Nucleus accumbens (tissue), 56 donors: ENCODE measurements around the gene SRGAP2B.
A peak's percentile ranks its signal among the peaks of the same experiment; 100 is the strongest.
"Not testable (repeated sequence)": the region's sequence is repeated elsewhere in the genome, so short reads cannot be mapped to it uniquely, and the experiment has no call there.

Experiments
- DNase-seq, 56 donors: peaks; one replicate each; lab custom pipeline; 2025; lab: John Stamatoyannopoulos, UW

Gene SRGAP2B

DNA sequence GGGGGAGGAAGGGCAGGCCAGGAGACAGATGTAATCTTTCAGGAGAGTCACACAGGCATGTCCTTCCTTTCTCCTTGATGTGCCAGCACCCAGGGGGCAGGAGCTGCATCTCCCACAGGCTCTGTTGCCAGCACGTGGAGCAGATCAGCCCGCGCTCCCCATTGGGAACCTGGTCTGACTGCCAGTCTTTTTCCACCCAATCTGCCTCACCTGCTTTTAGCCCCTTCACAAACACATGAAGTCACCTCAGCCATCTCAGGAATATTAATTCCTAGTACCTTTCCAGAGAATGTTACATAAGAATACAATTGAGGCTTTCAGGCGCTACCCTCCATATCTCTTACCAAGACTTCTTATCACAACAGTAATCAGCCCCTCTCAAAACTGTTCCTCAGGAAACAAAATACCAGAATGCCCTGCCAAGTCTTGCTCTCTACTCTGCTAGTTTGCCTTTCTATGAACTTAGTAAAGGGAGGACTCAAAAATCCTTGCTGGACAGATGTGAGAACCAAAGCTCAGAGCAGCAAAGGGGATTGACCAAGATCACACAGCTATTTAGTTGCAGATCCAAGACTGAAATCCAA, 94.3 kb downstream of the SRGAP2B start:
- DNase-seq = not testable (repeated sequence)

DNA sequence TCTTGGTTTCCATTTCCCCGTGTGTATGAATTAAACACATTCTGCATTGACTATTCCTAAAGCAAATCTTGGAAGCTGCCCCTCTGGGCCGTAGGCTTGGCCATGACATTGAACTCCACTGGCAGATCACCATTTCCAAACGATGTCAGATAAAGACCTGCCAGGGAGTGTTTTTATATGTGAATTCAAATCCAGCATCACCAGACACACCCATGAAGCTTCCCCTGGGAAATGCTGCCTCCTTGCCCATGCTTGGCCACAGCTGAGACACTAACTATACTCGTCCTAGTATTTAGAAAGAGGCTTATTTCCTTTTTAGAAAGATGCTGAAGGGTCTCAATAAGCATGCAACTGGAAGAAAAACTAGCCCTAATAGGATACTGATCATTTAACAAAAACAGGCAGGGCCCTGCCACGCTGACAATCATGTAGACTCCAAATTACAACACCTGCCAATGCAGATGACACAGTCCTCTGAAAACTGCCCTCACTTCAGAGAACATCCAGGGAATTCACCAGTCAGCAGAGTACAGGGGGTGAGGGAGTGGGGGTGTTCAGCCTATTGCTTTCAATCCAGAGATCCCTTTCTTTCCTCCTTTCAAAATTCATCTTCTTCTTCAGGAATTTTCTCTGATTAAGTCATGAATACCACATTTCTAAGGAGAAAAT, 94.9 kb downstream of the SRGAP2B start:
- not testable (repeated sequence) for DNase-seq

DNA sequence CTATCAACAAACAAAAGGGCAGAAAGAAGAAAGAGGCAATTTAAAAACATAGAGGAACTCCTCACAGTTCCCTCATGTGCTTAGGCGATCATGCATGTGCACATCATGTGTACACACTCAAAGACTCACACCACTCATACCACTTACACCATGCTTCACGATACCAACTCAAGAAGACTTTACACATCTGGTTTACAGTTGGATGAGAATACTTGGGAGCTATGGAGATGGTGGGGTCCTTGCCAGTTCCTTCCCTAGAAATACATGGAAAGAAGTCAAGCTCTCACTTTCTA, 96.2 kb downstream of the SRGAP2B start:
- not testable (repeated sequence) for DNase-seq

- peak in 1 of 56 donors; percentile 39 for DNase-seq
These were observed 96.8 kb downstream of the SRGAP2B start for GRCh38 chr1:144998134-144998980.

- DNase-seq = peak in 1 of 56 donors; percentile 0
These were observed 99.2 kb downstream of the SRGAP2B start for GRCh38 chr1:144995833-144996410.

- not testable (repeated sequence) for DNase-seq
These were observed 102.2 kb downstream of the SRGAP2B start for GRCh38 chr1:144992915-144993314.

DNA sequence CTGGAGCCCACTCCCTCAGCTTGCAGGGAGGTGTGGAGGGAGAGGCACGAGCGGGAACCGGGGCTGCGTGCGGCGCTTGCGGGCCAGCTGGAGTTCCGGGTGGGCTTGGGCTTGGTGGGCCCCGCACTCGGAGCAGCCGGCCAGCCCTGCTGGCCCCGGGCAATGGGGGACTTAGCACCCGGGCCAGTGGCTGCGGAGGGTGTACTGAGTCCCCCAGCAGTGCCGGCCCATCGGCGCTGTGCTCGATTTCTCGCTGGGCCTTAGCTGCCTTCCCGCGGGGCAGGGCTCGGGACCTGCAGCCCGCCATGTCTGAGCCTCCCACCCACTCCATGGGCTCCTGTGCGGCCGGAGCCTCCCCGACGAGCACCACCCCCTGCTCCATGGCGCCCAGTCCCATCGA, 104.5 kb downstream of the SRGAP2B start:
- not testable (repeated sequence) for DNase-seq

GRCh38 chr1:144987131-144987530, 108.0 kb downstream of the SRGAP2B start:
- DNase-seq = not testable (repeated sequence)

- not testable (repeated sequence) for DNase-seq
These were observed 108.8 kb downstream of the SRGAP2B start for GRCh38 chr1:144986171-144986860.

- DNase-seq = not testable (repeated sequence)
These were observed 109.5 kb downstream of the SRGAP2B start for GRCh38 chr1:144985550-144986170.

DNA sequence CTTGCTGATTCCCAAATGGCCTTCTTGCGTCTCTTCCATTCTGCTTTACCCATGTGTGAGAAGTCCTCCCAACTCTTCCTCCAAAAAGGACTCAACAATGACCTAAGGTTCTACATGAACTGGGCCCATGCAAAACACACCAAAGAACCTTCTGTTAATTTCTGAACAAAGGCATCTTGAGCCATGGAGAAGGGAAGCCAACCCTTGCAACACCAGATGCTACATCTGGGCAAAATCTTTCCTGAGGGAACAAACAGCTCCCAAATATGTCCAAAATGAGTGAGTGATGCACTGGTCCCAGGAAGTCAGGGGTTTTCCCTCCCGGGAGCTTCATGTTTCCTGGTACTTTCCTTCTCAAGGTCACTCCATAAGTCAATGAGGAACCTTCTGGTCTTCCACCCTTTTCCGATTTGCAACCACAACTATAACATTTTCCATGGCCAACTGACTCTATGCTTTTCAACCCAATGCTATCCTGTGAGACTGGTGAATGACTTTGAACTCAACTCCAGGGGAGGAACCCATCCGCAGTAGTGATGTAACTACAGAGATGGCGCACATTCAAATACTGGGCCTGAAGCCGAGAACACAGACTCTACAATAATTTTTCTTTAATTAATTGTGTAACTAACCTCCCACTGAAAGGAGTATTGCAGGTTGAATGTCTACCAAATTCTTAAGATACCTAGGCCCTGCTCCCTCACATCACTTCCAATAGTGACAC, 112.2 kb downstream of the SRGAP2B start:
- DNase-seq = not testable (repeated sequence)

DNA sequence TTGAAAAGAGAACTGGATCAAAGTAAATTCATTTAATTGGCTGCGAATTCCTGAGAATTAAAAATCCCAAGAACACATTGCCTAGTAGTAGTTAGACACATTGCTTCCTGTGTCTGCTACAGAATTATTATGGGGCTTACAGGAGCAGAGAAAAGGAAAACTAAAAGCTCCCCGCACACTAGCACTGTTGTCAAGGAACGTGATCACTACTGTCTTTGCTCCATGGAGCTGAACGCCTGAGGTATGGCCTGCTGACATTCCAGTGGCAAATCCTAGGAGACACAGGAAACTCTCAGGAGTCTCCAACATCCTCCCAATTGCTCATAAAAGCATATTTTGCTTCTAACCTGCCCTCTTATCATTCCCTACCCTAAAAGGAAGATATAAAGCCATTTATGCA, 114.0 kb downstream of the SRGAP2B start:
- not testable (repeated sequence) for DNase-seq

GRCh38 chr1:144979960-144980595, 115.0 kb downstream of the SRGAP2B start:
- not testable (repeated sequence) for DNase-seq

DNA sequence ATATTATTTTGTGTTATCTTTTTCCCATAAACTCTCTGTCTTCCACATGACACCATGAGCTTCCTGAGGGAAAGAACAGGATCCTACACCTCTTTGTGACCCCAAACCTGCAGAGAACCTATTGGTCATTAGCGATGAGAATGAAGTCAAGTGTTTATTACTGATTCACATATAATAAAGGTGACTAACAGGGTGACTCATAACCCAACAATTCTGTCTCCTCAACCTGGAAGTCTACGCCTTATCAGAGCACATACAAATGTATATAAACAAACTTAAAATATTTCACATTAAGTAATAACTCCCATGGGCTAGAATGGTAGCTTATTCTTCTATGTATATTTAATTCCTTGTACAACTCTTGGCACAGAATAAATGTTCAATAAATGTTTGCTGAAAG, 117.3 kb downstream of the SRGAP2B start:
- not testable (repeated sequence) for DNase-seq

DNA sequence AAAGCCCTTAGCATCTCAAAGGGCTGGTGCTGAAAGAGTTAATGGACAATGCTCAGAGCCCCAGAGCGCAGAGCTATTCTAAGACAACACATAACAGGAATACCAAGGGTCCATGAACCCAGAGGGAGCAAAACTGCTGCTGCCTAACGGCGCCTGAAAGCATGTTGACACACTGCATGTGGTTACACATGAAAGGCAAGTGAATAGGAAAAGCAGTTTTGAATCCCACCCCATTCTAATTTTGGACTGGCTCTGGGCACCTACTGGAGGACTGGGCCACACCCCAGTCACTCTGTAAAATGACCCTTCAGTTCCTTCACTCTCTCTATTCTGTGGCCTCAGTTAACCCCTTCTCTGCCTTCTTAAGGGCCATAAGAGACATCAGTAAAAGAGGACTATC, 123.2 kb downstream of the SRGAP2B start:
- DNase-seq = not testable (repeated sequence)

GRCh38 chr1:144966488-144966887, 128.6 kb downstream of the SRGAP2B start:
- not testable (repeated sequence) for DNase-seq

GRCh38 chr1:144964765-144965164, 130.4 kb downstream of the SRGAP2B start:
- DNase-seq = not testable (repeated sequence)

- DNase-seq = not testable (repeated sequence)
These were observed 130.9 kb downstream of the SRGAP2B start for GRCh38 chr1:144964186-144964585.

GRCh38 chr1:144963571-144963970, 131.6 kb downstream of the SRGAP2B start:
- DNase-seq = not testable (repeated sequence)
